ENCODE data around the gene DLK1.

DNA sequence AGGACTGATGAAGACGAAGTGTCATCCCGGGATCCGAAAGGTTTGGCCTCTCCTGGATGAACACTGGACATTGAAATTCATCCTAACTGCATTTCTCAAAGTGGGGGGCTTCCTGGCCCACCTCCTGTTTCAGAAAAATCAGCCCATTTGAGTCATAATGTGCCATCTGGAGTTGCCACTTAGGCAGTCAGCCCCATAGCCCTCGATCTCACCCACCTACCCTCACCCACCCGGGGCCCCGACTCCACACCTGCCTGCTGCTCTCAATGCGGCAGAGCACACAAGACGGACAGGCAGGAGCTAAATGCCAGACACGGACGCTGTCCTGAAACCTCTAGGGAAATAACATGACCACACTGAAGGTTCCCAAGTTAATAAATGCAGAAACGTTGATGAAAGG is 12.6 kb downstream of the DLK1 start:
- TF ChIP-seq, protein P1, sequence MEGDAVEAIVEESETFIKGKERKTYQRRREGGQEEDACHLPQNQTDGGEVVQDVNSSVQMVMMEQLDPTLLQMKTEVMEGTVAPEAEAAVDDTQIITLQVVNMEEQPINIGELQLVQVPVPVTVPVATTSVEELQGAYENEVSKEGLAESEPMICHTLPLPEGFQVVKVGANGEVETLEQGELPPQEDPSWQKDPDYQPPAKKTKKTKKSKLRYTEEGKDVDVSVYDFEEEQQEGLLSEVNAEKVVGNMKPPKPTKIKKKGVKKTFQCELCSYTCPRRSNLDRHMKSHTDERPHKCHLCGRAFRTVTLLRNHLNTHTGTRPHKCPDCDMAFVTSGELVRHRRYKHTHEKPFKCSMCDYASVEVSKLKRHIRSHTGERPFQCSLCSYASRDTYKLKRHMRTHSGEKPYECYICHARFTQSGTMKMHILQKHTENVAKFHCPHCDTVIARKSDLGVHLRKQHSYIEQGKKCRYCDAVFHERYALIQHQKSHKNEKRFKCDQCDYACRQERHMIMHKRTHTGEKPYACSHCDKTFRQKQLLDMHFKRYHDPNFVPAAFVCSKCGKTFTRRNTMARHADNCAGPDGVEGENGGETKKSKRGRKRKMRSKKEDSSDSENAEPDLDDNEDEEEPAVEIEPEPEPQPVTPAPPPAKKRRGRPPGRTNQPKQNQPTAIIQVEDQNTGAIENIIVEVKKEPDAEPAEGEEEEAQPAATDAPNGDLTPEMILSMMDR (IDR thresholded peaks at IDR 0.05) = no peak
- TF ChIP-seq POLR2AphosphoS5 (IDR thresholded peaks at IDR 0.05) (no peak), POLR2A (IDR thresholded peaks at IDR 0.05) (no peak), EP300 (IDR thresholded peaks at IDR 0.05) (no peak)
